AG04450 (cell line): Measurements from ENCODE around the gene CACNB2. TPM values are rescaled to one million over a fixed set of nuclear protein-coding genes. Genes with fewer than 3 reads are reported as not detected.
A peak's percentile ranks its signal among the peaks of the same experiment; 100 is the strongest.

ENCODE experiments used
- CTCF ChIA-PET: fragments of 300-600, 350-600 bp; formaldehyde crosslinking; extraction: SDS; loops from one replicate; lab custom pipeline; 2022; ENCODE audit warnings: antibody characterized with exemption, inconsistent platforms; lab: Charles Lee
- POLR2A ChIA-PET: fragments of 350-600 bp; formaldehyde crosslinking; extraction: SDS; loops from one replicate; lab custom pipeline; 2021; ENCODE audit warnings: antibody characterized with exemption, inconsistent platforms; lab: Yijun Ruan, JAX
- DNase-seq: peaks from one replicate; pipeline ENCODE4 v3.0.0-alpha.2; 2011; ENCODE audit warnings: low read depth, low spot score
- H3K27ac ChIP-seq: one replicate; pipeline ENCODE4 v1.5.1; 2012; ENCODE audit warnings: low read depth, low read length, control low read depth
- H3K27me3 ChIP-seq: one replicate; pipeline ENCODE4 v1.6.0; 2012; ENCODE audit warnings: low read length; ENCODE audit not compliant: control insufficient read depth, insufficient read depth
- H3K4me3 ChIP-seq: 2 replicates; pipeline ENCODE4 v1.5.1; 2011; ENCODE audit warnings: mild to moderate bottlenecking, low read depth, low read length, control low read depth
- H3K9me3 ChIP-seq: 2 replicates; pipeline ENCODE4 v1.5.1; 2012; ENCODE audit warnings: low read length; ENCODE audit not compliant: control insufficient read depth, insufficient read depth
- polyA plus RNA-seq: library from polyadenylated mRNA; depleted of rRNA; stranded (reverse); fragments of >200 nt; gene quantifications from 2 replicates; pipeline ENCODE4 v1.2.3, GENCODE V29; 2011
- TF ChIP-seq, protein P1 (sequence below): IDR thresholded peaks from 2 replicates; pipeline ENCODE4 v1.5.1; 2011; ENCODE audit warnings: low read depth, low read length, control low read depth, inconsistent platforms

Gene CACNB2
- polyA plus RNA-seq, 1 experiment, result 0.76 TPM

DNA sequence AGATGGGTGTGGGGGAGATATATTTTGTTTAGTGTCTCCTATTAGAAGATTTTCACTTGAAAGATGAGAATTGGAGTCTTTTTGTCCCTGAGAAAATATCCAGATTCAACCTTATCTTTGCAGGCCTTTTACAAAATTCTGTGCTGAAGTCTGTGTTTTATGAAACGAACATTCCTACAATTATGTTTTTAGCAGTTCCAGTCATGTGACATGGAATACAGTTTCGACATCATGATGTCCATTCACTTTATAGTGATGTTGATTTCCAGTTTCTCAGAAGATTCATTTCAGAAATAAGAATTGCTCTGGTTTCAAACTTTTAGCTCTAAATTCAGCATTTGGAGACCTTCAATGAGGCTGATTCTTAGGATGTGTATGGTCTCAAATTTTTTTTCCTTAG is 54.4 kb downstream of the CACNB2 start:
- POLR2A ChIA-PET, result interaction anchor here (1.2 to 2.2 kb wide), 3 partner anchors 11 to 36 kb away, joined by 4 to 12 read pairs (median 4); no protein-coding TSS in a partner anchor
- TF ChIP-seq, protein P1, sequence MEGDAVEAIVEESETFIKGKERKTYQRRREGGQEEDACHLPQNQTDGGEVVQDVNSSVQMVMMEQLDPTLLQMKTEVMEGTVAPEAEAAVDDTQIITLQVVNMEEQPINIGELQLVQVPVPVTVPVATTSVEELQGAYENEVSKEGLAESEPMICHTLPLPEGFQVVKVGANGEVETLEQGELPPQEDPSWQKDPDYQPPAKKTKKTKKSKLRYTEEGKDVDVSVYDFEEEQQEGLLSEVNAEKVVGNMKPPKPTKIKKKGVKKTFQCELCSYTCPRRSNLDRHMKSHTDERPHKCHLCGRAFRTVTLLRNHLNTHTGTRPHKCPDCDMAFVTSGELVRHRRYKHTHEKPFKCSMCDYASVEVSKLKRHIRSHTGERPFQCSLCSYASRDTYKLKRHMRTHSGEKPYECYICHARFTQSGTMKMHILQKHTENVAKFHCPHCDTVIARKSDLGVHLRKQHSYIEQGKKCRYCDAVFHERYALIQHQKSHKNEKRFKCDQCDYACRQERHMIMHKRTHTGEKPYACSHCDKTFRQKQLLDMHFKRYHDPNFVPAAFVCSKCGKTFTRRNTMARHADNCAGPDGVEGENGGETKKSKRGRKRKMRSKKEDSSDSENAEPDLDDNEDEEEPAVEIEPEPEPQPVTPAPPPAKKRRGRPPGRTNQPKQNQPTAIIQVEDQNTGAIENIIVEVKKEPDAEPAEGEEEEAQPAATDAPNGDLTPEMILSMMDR, result no peak
- Histone ChIP-seq H3K27me3 (no peaks in the 10 kb centered on the region), H3K4me3 (no peak overlapping the region), H3K9me3 (no peaks in the 10 kb centered on the region), H3K27ac (no peak overlapping the region)
- DNase-seq, result no peak
- CTCF ChIA-PET, result interaction anchor here (0.8 to 1.6 kb wide), 2 partner anchors 22 to 90 kb away, joined by 3 to 5 read pairs; no protein-coding TSS in a partner anchor

DNA sequence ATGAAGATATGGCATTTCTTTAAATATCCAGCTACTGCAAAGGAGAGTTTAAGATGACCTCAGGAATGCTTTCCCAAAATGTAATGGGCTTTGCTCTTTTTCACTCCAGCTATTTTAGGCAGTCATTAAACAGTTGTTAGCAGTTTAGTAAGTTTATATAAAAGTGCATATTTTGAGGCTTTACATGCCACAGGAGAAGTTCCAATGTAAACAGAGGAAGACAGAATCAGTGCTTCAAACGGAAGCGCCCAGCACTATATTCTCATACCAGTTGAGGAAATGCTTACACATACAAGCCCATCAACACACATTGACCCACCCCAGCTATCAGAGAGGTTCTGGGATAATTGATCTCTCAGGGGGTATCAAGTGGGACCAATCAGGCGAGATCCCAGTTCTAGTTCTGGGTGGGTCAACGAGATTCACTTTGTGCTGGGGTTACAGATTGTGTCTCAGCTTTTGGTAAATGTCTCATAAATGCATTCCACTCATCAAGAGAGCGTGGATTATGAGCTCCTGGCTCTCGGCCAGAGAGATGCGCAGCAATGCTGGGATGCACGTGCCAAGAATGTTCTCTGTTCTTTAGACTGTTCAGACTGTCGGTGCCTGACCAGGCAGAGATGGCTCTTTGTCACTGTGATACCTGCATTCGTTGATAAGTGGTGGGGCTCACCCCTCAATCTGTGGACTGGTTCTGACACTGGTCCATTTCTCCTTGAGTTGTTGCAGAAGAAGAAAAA is 55.0 kb downstream of the CACNB2 start:
- TF ChIP-seq, protein P1, result no peak
- Histone ChIP-seq H3K27me3 (no peaks in the 10 kb centered on the region), H3K4me3 (no peak overlapping the region), H3K9me3 (no peaks in the 10 kb centered on the region), H3K27ac (no peak overlapping the region)
- ChIA-PET POLR2A (interaction anchor here (0.6 to 2.2 kb wide), 4 partner anchors 10 to 36 kb away, joined by 3 to 12 read pairs (median 4); no protein-coding TSS in a partner anchor), CTCF (interaction anchor here (0.8 to 1.6 kb wide), 3 partner anchors 22 to 285 kb away, joined by 3 to 5 read pairs (median 3); no protein-coding TSS in a partner anchor)
- peak; percentile 37 for DNase-seq

DNA sequence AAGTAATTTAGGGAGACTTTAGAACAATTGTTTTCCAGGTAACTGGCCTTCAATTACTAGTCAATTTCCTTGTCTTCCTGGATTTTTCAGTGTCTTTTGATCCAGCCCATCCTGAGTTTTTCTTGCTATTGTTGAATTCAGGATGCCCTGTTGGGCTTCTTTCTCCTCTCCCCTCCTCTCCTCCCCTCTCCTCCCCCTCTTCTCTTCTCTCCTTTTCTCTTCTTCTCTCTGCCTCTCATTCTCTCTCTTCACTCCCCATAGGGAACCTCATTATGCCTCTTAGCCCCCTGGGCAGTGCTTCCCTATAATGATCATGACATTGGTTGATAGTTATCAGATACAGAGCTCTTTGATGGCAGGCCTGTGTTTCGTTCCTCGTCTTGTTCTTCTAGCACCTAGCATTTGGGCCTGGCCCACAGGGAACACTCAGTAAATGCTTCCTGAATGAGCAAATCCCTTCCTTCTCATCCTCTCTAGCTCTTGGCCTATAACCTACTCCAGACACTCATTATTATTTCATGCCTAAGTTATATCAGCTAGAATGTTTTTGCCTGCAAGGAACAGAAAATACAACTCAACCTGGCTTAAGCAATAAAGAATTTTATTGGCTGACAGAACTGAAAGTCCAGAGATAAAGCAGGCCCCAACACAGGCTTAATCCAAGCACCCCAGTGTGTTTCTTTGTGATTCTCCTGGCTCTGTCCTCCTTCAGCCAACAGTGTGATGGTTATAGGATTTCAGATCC is 56.8 kb downstream of the CACNB2 start:
- H3K27me3 ChIP-seq, result no peaks in the 10 kb centered on the region
- ChIA-PET CTCF (no interaction called here), POLR2A (no interaction called here)
- no peak overlapping the region for H3K4me3 ChIP-seq
- H3K9me3 ChIP-seq, result no peaks in the 10 kb centered on the region
- H3K27ac ChIP-seq, result no peak overlapping the region
- DNase-seq, result no peak
- TF ChIP-seq, protein P1, result no peak

DNA sequence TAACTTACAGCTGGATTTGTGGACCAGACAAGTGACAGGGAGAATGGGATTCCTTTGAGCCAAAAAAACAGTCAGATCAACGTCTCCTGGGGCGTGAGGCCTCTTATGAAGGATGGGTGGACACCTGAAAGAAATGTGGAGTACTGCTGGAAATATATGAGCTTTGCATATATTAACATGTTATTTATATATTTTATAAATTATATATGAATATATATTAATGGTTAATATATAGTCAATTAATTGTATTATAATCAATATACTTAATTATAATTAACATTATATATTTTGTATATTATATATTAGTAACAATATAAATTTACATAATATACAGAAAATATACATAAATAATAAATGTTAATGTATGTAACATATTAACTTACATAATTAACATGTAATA is 57.5 kb downstream of the CACNB2 start:
- TF ChIP-seq, protein P1, result no peak
- no peaks in the 10 kb centered on the region for H3K9me3 ChIP-seq
- no peak for DNase-seq
- no peak overlapping the region for H3K27ac ChIP-seq
- H3K27me3 ChIP-seq, result no peaks in the 10 kb centered on the region
- POLR2A ChIA-PET, result no interaction called here
- no peak overlapping the region for H3K4me3 ChIP-seq
- CTCF ChIA-PET, result interaction anchor here (0.8 to 2.0 kb wide), 2 partner anchors 16 to 19 kb away, joined by 3 to 6 read pairs; no protein-coding TSS in a partner anchor

DNA sequence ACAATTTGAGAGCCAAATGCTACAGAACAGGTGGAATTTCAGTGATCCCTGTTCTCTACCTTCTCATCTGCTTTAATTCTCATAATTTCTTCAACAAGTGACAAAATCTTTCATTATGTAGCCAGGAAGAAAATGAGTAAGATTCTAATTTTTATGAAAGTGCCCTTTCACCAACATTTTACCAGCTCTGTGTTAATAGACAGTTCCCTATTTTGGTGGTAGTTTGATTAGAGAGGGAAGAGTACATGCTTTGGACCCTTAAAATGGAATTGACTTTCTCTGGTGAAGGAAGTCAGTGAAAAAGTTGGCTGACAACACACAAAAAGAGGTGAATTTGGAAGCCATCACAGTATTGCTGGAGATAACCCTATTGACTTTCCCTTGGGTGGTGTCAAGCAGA is 61.7 kb downstream of the CACNB2 start:
- ChIA-PET POLR2A (no interaction called here), CTCF (interaction anchor here (0.5 to 2.2 kb wide), 2 partner anchors 15 to 1347 kb away, joined by 4 to 7 read pairs; no protein-coding TSS in a partner anchor)
- no peak for DNase-seq
- H3K27ac ChIP-seq, result no peak overlapping the region
- no peaks in the 10 kb centered on the region for H3K9me3 ChIP-seq
- no peak overlapping the region for H3K4me3 ChIP-seq
- H3K27me3 ChIP-seq, result no peaks in the 10 kb centered on the region
- TF ChIP-seq, protein P1, result no peak
